Esophagus (tissue), 2 donors: ENCODE data around the gene RNF224. TPM values are rescaled to one million over a fixed set of nuclear protein-coding genes. Genes with fewer than 3 reads are reported as not detected.

Experiments used
- H3K27ac ChIP-seq, 2 donors: one replicate each; pipeline ENCODE4 v1.5.1; 2013; ENCODE audit warnings: low read depth in 2 of 2, mild to moderate bottlenecking in 2 of 2, inconsistent platforms in 1 of 2, low read length in 1 of 2, moderate library complexity in 1 of 2
- H3K27me3 ChIP-seq, 2 donors: one replicate each; pipeline ENCODE4 v1.6.1; 2013; ENCODE audit warnings: low read length in 2 of 2, control low read depth in 1 of 2, mild to moderate bottlenecking in 1 of 2; ENCODE audit not compliant: insufficient read depth in 2 of 2, control insufficient read depth in 1 of 2
- H3K36me3 ChIP-seq, 2 donors: one replicate each; pipeline ENCODE4 v1.6.1; 2013; ENCODE audit warnings: low read length in 1 of 2; ENCODE audit not compliant: control insufficient read depth in 2 of 2, insufficient read depth in 2 of 2
- H3K4me1 ChIP-seq, 2 donors: one replicate each; pipeline ENCODE4 v1.6.1; 2013; ENCODE audit warnings: low read length in 1 of 2; ENCODE audit not compliant: control insufficient read depth in 2 of 2, insufficient read depth in 2 of 2
- H3K4me3 ChIP-seq, 2 donors: one replicate each; pipeline ENCODE4 v1.5.1; 2013; ENCODE audit warnings: low read length in 2 of 2, mild to moderate bottlenecking in 2 of 2, low read depth in 1 of 2, moderate library complexity in 1 of 2
- H3K9me3 ChIP-seq, 2 donors: one replicate each; pipeline ENCODE4 v1.6.1; 2013; ENCODE audit warnings: mild to moderate bottlenecking in 2 of 2, low read depth in 1 of 2, low read length in 1 of 2, moderate library complexity in 1 of 2; ENCODE audit not compliant: control insufficient read depth in 2 of 2, insufficient read depth in 1 of 2
- WGBS, 2 donors: extraction: QIAGEN DNeasy Blood & Tissue Kit; methylation state at CpG; one replicate each; pipeline ENCODE4 v1.1.7; 2013; 5-methylcytosine and 5-hydroxymethylcytosine counted together
- polyA plus RNA-seq, 2 donors: library from polyadenylated mRNA; stranded (reverse); fragments of 200-250 nt; gene quantifications; one replicate each; pipeline ENCODE4 v1.2.3, GENCODE V29; 2013
- donor health status: healthy with polysubstance abuse.
- donor health status: Bipolar disorder and iron deficiency.

The RNF224 gene
- polyA plus RNA-seq, 2 donors = 3.7 to 5.5 TPM

DNA sequence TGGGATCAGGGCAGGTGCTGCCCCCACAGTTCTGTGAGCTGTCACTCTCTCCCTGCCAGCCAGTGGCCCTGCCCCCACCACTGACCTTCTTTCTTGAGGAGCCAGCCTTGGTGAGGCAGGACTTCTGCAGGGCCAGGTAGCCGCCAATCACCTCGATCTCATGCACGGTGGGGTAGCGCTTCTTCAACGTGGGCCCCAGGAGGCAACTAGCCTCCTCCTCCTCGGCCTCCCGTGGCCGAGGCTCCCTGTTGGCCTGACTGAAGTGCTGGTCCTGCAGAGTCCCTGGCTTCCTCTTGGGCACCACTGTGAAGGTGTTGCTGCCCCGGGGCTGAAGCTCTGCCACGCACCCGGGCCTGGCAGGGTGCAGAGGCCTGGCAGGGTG lies 28.4 kb upstream of the RNF224 start:
- no peaks in the 10 kb centered on the region for H3K36me3 ChIP-seq
- 65 to 72% methylated on average over 11 of the region's 11 CpGs for WGBS, 2 donors
- H3K27me3 ChIP-seq = no peaks in the 10 kb centered on the region
- H3K27ac ChIP-seq = peak overlapping the region; percentile 55 to 63
- peak overlapping the region; percentile 45 to 75 for H3K4me3 ChIP-seq
- H3K9me3 ChIP-seq = no peaks in the 10 kb centered on the region
- peaks cover 29 to 51% of the 10 kb centered on the region in 2 donors for H3K4me1 ChIP-seq

DNA sequence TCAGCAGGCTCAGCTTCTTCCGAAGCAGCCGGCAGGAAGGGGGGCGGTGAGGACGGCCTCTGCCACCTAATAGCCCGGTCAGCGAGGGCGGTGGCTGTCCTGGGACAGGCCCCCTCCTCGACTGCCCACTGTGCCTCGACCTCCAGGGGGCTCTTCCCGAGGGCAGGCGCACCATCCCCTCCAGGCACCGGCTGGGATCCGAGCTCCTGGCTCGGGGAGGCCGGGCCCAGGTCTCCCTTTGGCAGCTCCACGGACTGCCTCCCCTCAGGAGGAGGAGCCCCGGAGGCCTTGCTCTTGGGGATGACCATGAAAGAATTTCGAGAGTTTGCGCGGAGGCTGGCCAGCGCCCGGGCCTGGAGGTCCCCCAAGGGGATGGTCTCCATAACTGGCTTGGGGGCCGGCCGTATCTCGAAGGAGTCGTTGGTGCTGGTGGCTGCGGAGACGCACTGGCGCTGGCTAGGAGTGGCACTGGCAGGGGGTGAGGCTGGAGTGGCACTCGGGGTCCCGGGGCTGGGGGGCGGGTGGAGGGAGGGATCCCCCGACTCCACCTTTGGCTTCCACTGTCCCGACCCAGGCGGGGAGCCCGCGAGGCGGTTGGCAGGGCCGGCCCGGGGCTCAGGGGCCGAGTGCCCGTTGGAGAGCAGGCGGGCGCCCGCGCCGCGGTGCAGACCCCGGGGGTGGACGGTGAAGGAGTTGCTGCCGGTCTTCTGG lies 27.7 kb upstream of the RNF224 start:
- no peaks in the 10 kb centered on the region for H3K27me3 ChIP-seq
- H3K9me3 ChIP-seq = no peaks in the 10 kb centered on the region
- peaks cover 29 to 51% of the 10 kb centered on the region in 2 donors for H3K4me1 ChIP-seq
- H3K27ac ChIP-seq = peak overlapping the region; percentile 63 to 90
- no peaks in the 10 kb centered on the region for H3K36me3 ChIP-seq
- H3K4me3 ChIP-seq = peak overlapping the region; percentile 45 to 75
- 11 to 14% methylated on average over 42 to 51 of the region's 51 CpGs for WGBS, 2 donors

DNA sequence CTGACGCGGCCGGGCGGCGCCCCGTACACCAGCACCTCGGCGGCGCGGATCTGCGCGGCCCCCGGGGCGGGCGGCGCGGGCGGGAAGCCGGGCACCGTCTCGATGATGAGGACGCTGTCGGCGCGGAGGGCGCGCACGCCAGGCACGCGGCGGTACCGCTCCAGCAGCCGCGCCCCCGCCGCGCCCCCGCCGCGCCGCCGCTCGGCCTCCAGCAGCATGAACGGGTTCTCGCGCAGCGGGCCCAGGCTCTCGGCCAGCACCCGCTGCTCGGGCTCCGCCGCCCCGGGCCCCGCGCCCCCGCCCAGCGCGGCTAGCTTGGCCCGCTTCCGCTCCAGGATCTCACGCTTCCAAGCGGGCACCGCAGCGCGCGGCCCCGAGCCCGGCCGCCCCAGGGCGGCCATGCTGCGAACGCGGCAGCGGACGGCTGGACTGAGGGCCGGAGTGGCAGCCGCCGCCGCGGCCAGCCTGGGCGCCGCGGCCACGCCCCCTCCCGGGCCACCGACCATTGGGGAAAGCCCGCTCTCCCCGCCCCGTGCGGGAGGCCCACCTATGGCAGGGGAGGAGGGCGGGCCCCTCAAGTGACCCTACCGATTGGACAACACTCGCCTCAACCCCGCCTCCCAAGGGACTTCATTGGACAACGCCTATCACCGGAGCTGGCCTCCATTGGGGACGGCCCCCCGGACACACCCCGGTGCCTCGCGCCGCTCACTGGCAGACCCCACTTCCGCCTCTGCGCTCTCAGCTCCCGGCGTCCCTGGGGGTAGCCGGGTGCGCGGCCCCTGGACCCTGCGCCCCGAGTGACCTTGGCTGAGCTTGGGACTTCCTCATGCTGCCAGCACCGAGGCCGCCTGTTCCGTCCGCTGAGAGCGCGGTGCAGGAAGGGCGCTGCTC lies 26.7 kb upstream of the RNF224 start, which contains the start of gene TPRN:
Gene TPRN (minus strand): TSS at position 431 of the 894 bp plus-strand sequence. CDS start 30 bp downstream, at position 401.
- Histone ChIP-seq H3K4me3 (peak within 1 kb of the TSS; percentile 75 to 79), H3K9me3 (no peaks in the 10 kb centered on the region), H3K36me3 (no peaks in the 10 kb centered on the region), H3K27ac (peak within 1 kb of the TSS; percentile 90 to 93), H3K4me1 (peaks cover 28 to 47% of the 10 kb centered on the region in 2 donors), H3K27me3 (no peaks in the 10 kb centered on the region)
- 1% methylated on average over 95 to 118 of the region's 118 CpGs for WGBS, 2 donors

DNA sequence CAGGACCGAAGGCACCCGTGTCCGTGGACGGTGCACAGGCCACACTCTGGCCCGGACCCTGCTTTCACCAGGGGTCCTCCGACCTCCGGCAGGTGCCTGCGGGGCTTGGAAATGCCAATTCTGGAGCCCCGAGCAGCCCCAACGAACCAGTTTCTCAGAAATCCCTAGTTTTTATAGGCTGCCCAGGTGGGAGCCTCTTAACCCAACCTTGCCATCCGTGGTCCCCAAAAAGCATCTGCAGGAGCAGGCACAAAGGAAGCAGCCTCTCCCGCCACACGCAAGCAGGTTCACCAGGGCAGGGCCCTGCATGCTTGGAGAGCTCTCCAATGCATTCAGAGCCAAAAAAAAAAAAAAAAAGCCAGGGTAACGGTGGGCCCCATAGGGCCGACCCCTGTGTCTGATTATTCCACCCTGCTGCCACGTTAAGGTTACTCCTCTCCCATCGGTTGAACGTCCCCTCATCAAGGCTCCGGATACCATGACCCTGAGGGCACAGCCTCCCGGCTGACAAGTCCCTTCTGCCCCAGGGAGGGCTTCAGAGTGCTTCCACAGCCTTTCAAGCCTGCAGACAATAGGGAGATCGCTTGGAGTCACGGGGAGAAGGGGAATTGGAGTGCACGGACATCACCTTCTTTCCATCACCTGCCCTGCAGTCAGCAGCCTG lies 26.0 kb upstream of the RNF224 start:
- Histone ChIP-seq H3K27me3 (no peaks in the 10 kb centered on the region), H3K36me3 (no peaks in the 10 kb centered on the region), H3K4me3 (peak overlapping the region; percentile 75 to 79), H3K9me3 (no peaks in the 10 kb centered on the region), H3K4me1 (peaks cover 28 to 46% of the 10 kb centered on the region in 2 donors), H3K27ac (peak overlapping the region; percentile 83 to 88)
- 14% methylated on average over 23 of the region's 23 CpGs for WGBS, 2 donors

- H3K9me3 ChIP-seq = no peaks in the 10 kb centered on the region
- 75 to 77% methylated on average over 8 of the region's 8 CpGs for WGBS, 2 donors
- H3K27ac ChIP-seq = no peak overlapping the region
- peaks cover 23 to 42% of the 10 kb centered on the region in 2 donors for H3K4me1 ChIP-seq
- H3K27me3 ChIP-seq = no peaks in the 10 kb centered on the region
- no peaks in the 10 kb centered on the region for H3K36me3 ChIP-seq
- no peak overlapping the region for H3K4me3 ChIP-seq
Measured at GRCh38 chr9:137202966-137203365, 24.3 kb upstream of the RNF224 start.

GRCh38 chr9:137204731-137205125 lies 22.6 kb upstream of the RNF224 start:
- 10 to 15% methylated on average over 21 of the region's 21 CpGs for WGBS, 2 donors
- Histone ChIP-seq H3K4me3 (peak overlapping the region; percentile 81 to 95), H3K36me3 (peaks cover 0 to 4% of the 10 kb centered on the region in 2 donors), H3K27me3 (no peaks in the 10 kb centered on the region), H3K9me3 (no peaks in the 10 kb centered on the region), H3K27ac (peak overlapping the region; percentile 80 to 91), H3K4me1 (peaks cover 6 to 27% of the 10 kb centered on the region in 2 donors)

DNA sequence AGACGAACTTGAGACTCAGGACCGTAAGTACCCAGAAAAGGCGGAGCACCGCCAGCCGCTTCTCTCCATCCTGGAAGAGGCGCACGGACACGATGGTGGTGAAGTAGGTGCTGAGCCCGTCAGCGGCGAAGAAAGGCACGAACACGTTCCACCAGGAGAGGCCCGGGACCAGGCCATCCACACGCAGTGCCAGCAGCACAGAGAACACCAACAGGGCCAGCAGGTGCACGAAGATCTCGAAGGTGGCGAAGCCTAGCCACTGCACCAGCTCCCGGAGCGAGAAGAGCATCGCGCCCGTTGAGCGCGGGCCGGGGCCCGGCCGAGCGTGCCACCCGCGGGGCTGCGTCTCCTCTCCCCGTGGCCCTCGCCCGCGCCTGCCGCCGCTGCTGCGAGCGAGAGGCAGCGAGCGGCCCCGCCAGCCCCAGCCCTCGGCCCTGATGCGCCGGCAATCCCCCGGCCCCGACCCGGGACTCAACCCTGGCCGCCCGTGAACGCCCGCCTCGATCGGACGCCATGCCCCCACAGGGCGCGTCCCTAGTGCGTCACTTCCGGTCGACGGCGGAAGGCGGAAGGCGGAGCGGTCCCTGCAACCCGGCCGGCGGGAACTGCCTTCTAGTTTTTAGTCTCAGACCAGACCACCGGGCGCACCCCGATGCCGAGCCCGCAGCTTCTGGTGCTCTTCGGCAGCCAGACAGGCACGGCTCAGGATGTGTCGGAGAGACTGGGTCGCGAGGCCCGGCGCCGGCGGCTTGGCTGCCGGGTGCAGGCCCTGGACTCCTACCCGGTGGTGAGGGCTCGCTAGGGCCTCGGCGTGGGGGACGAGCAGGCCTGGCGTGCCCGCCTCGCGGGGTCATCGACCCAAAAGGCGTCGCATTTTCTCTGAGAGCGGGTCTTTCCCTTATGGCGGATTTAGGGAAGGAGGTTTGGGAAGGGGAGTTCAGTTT lies 21.9 kb upstream of the RNF224 start, which contains the start of the genes NDOR1 and TMEM203:
Gene NDOR1 (plus strand): TSS at position 575 of the 944 bp plus-strand sequence. CDS start 78 bp downstream, at position 653.
Gene TMEM203 (minus strand): TSS at position 523 of the 944 bp plus-strand sequence. CDS start 234 bp downstream, at position 289.
- peaks cover 6 to 27% of the 10 kb centered on the region in 2 donors for H3K4me1 ChIP-seq
- peak within 1 kb of the TSS; percentile 80 to 91 for H3K27ac ChIP-seq
- H3K4me3 ChIP-seq = peak within 1 kb of the TSS; percentile 81 to 95
- WGBS, 2 donors = 0 to 1% methylated on average over 67 to 98 of the region's 98 CpGs
- H3K9me3 ChIP-seq = no peaks in the 10 kb centered on the region
- H3K36me3 ChIP-seq = peaks cover 0 to 4% of the 10 kb centered on the region in 2 donors
- H3K27me3 ChIP-seq = no peaks in the 10 kb centered on the region

GRCh38 chr9:137206602-137207001 lies 20.7 kb upstream of the RNF224 start:
- Histone ChIP-seq H3K27ac (no peak overlapping the region), H3K4me3 (peak overlapping the region in 1 of 2 donors; percentile 81), H3K4me1 (peaks cover 6 to 24% of the 10 kb centered on the region in 2 donors), H3K9me3 (no peaks in the 10 kb centered on the region), H3K36me3 (peaks cover 0 to 4% of the 10 kb centered on the region in 2 donors), H3K27me3 (no peaks in the 10 kb centered on the region)
- 66 to 76% methylated on average over 7 of the region's 7 CpGs for WGBS, 2 donors
